Adrenal gland (tissue), 5 donors: Measurements from ENCODE around the gene TMEM179.

Source experiments
- POLR2A ChIP-seq, 2 donors: fragments of 450-650 bp; IDR thresholded peaks; one replicate each; pipeline ENCODE4 v1.6.1; 2017; ENCODE audit warnings: antibody characterized with exemption in 2 of 2, mild to moderate bottlenecking in 2 of 2, moderate library complexity in 1 of 2
- TF ChIP-seq, protein P1 (sequence below), 6 experiments: fragments of 450-650 bp in 4 of 6; fragments of 200-600 bp in 2 of 6; sonication (generic) in 1 of 6; IDR thresholded peaks; 1 replicate in 5 of 6; 2 replicates in 1 of 6; pipeline versions ENCODE4 v1.5.1 to v1.8.0; 2016 to 2021; ENCODE audit warnings: antibody characterized with exemption in 6 of 6, mild to moderate bottlenecking in 2 of 6, moderate library complexity in 1 of 6
- donor health status: DM: no; HTN: no; CAD: no.

DNA sequence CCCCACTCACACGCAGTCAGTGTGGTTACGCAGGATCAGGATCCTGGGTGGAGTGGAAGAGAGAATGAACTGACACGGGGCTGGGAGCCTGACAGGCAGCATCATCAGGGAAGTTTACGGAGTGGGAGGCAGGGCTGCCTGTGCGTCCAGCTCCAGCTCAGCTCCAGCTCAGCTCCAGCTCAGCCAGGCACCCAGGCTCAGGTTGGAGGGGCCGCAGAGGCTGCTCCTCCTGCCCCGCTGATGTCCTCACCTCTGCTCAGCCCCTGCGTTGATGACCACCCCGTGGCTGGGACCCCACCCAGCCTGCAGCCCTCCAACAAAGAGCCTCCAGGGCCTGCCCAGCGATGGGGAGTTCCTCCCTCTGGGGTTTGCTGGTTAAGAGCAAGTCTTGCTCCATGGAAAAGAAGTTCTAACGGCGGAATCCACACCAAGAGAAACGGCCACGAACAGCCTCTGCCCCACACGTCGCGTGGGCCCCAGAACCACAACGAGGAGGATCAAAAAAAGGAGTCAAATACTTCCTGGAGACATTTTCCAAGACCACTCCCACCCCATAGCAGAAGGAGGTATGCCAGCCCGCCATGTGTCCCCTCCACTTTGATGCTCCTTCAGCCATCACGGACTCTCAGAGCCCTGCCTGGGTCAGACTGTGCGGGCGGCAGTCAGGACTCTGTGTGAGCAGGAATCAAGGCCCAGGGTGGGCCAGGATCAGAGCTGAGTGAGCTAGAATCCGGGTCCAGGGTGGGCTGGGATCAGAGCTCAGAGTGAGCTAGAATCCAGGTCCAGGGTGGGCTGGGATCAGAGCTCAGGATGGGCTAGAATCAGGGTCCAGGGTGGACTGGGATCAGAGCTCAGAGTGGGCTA, 42.7 kb downstream of the TMEM179 start:
- TF ChIP-seq, protein P1, sequence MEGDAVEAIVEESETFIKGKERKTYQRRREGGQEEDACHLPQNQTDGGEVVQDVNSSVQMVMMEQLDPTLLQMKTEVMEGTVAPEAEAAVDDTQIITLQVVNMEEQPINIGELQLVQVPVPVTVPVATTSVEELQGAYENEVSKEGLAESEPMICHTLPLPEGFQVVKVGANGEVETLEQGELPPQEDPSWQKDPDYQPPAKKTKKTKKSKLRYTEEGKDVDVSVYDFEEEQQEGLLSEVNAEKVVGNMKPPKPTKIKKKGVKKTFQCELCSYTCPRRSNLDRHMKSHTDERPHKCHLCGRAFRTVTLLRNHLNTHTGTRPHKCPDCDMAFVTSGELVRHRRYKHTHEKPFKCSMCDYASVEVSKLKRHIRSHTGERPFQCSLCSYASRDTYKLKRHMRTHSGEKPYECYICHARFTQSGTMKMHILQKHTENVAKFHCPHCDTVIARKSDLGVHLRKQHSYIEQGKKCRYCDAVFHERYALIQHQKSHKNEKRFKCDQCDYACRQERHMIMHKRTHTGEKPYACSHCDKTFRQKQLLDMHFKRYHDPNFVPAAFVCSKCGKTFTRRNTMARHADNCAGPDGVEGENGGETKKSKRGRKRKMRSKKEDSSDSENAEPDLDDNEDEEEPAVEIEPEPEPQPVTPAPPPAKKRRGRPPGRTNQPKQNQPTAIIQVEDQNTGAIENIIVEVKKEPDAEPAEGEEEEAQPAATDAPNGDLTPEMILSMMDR (IDR thresholded peaks at IDR 0.05): no peak
- no peak for TF ChIP-seq POLR2A (IDR thresholded peaks at IDR 0.05)
